22Rv1 (cell line): ENCODE measurements around the gene SCFD2.
"Not testable (repeated sequence)": the region's sequence is repeated elsewhere in the genome, so short reads cannot be mapped to it uniquely, and the experiment has no call there.

Experiments
- H3K27ac ChIP-seq: fragments of 450-650 bp; 2 replicates; pipeline ENCODE4 v1.5.1; 2017
- ZFX ChIP-seq: fragments of 450-650 bp; IDR thresholded peaks from 2 replicates; pipeline ENCODE4 v1.6.1; 2017; ENCODE audit warnings: antibody characterized with exemption, borderline replicate concordance
- TF ChIP-seq, protein P1 (sequence below): fragments of 450-650 bp; IDR thresholded peaks from 2 replicates; pipeline ENCODE4 v1.5.1; 2017; ENCODE audit warnings: mild to moderate bottlenecking

Gene SCFD2

GRCh38 chr4:53147197-53147596, 218.7 kb downstream of the SCFD2 start:
- no peak overlapping the region for H3K27ac ChIP-seq
- TF ChIP-seq, protein P1, sequence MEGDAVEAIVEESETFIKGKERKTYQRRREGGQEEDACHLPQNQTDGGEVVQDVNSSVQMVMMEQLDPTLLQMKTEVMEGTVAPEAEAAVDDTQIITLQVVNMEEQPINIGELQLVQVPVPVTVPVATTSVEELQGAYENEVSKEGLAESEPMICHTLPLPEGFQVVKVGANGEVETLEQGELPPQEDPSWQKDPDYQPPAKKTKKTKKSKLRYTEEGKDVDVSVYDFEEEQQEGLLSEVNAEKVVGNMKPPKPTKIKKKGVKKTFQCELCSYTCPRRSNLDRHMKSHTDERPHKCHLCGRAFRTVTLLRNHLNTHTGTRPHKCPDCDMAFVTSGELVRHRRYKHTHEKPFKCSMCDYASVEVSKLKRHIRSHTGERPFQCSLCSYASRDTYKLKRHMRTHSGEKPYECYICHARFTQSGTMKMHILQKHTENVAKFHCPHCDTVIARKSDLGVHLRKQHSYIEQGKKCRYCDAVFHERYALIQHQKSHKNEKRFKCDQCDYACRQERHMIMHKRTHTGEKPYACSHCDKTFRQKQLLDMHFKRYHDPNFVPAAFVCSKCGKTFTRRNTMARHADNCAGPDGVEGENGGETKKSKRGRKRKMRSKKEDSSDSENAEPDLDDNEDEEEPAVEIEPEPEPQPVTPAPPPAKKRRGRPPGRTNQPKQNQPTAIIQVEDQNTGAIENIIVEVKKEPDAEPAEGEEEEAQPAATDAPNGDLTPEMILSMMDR = no peak
- no peak for TF ChIP-seq ZFX

DNA sequence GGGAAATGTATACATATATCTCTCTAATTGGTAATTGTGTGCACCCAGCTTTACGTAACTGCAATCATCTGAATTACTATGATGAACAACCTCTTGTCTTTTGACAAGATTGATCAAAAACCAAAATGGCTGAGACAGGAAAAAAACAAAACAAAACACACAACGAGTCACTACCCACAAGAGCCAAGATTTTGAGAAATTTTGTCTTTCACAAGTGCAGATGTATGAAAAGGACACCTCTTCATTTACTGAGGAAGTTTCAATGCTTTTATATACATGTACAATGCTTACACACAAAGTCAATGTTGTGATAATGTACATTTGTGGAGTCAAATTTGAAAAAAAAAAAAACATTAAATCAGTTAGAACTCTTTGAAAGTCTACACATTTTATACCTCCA, 224.6 kb downstream of the SCFD2 start:
- TF ChIP-seq ZFX = no peak
- TF ChIP-seq, protein P1 = no peak
- no peak overlapping the region for H3K27ac ChIP-seq

DNA sequence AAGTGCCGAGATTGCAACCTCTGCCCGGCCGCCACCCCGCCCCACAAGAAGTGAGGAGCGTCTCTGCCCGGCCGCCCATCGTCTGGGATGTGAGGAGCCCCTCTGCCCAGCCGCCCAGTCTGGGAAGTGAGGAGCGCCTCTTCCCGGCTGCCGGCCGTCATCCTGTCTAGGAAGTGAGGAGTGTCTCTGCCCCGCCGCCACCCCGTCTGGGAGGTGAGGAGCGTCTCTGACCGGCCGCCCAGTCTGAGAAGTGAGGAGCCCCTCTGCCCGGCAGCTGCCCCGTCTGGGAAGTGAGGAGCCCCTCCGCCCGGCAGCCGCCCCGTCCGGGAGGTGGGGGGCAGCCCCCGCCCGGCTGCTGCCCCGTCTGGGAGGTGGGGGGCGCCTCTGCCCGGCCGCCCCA, 226.6 kb downstream of the SCFD2 start:
- not testable (repeated sequence) for H3K27ac ChIP-seq

- no peak overlapping the region for H3K27ac ChIP-seq
- no peak for TF ChIP-seq ZFX
- TF ChIP-seq, protein P1 = no peak
Measured at GRCh38 chr4:53137468-53137867, 228.4 kb downstream of the SCFD2 start.

GRCh38 chr4:53136954-53137353, 228.9 kb downstream of the SCFD2 start:
- H3K27ac ChIP-seq = no peak overlapping the region
- TF ChIP-seq, protein P1 = no peak
- no peak for TF ChIP-seq ZFX

GRCh38 chr4:53132132-53132891, 233.5 kb downstream of the SCFD2 start:
- TF ChIP-seq ZFX = no peak
- TF ChIP-seq, protein P1 = no peak
- no peak overlapping the region for H3K27ac ChIP-seq

- no peak for TF ChIP-seq ZFX
- TF ChIP-seq, protein P1 = no peak
- no peak overlapping the region for H3K27ac ChIP-seq
Measured at GRCh38 chr4:53131562-53131925, 234.3 kb downstream of the SCFD2 start.
